Measurements from ENCODE around the gene CNOT6. TPM values are rescaled to one million over a fixed set of nuclear protein-coding genes. Genes with fewer than 3 reads are reported as not detected.

CNOT6 gene
- total RNA-seq, 1 experiment from 2014 or later, result 73.1 TPM

DNA sequence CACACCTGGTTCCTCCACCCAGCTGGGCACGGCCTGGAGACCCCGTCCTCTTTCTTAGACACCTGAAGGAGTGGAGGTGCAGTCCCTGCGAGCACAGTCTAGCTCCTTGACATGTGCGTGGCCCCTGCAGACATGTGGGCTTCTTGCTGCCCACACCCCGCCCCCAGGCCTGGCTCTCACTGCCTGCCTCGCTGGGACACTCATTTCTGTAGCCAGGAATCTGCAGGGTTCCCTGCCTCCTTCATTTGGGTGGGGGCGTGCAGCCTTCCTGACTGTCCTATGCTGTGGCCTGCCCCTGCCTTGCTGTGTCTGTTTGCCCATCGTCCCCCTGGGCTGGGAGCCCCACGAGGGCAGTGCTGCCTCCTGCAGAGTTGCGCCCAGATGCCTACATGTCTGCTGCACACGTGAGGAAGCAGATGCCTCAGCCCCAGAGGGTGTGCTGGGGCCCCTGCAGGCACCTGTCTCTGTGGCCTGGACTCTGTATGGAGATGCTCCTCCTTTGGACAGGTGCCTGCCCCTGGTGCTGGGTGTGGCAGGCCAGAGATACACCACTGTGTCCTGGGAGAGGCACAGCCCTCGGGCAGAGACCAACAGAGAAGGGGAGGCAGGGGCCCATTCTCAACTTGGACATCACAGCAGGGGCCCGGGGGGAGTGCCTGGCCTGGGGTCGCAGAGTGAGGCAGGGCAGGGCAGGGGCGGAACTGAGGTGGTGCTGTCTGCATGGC lies 132.6 kb downstream of the CNOT6 start:
- no peak overlapping the region for H3K4me3 Mint-ChIP-seq (ENCODE audit: unreplicated experiment)
- no TSS peak for BruUV-seq (replicated peaks)
- no peak overlapping the region for H3K27ac Mint-ChIP-seq (ENCODE audit: low read depth, unreplicated experiment)
- H3K4me1 Mint-ChIP-seq (ENCODE audit: insufficient read depth, unreplicated experiment), result no peaks in the 10 kb centered on the region
- ChIA-PET POLR2A (no interaction called here), CTCF (interaction anchor here (1.5 kb wide), 1 partner anchor 15 kb away, joined by 6 read pairs; no protein-coding TSS in a partner anchor)
- TF ChIP-seq CTCF (IDR thresholded peaks at IDR 0.05; ENCODE audit: unreplicated experiment), result no peak
- intact Hi-C loops (cut with micrococcal nuclease), result no loop called here
- no peaks in the 10 kb centered on the region for H3K27me3 Mint-ChIP-seq (ENCODE audit: insufficient read depth, unreplicated experiment)
- H3K9me3 Mint-ChIP-seq (ENCODE audit: unreplicated experiment), result no peaks in the 10 kb centered on the region
- H3K36me3 Mint-ChIP-seq (ENCODE audit: insufficient read depth, unreplicated experiment), result no peaks in the 10 kb centered on the region
- DNase-seq (ENCODE audit: unreplicated experiment), result no peak

- no peak overlapping the region for H3K4me3 Mint-ChIP-seq (ENCODE audit: unreplicated experiment)
- no peak for TF ChIP-seq CTCF (IDR thresholded peaks at IDR 0.05; ENCODE audit: unreplicated experiment)
- no peaks in the 10 kb centered on the region for H3K4me1 Mint-ChIP-seq (ENCODE audit: insufficient read depth, unreplicated experiment)
- H3K9me3 Mint-ChIP-seq (ENCODE audit: unreplicated experiment), result no peaks in the 10 kb centered on the region
- no peak for DNase-seq (ENCODE audit: unreplicated experiment)
- H3K27ac Mint-ChIP-seq (ENCODE audit: low read depth, unreplicated experiment), result no peak overlapping the region
- no TSS peak for BruUV-seq (replicated peaks)
- ChIA-PET POLR2A (no interaction called here), CTCF (no interaction called here)
- H3K36me3 Mint-ChIP-seq (ENCODE audit: insufficient read depth, unreplicated experiment), result no peaks in the 10 kb centered on the region
- intact Hi-C loops (cut with micrococcal nuclease), result no loop called here
- no peaks in the 10 kb centered on the region for H3K27me3 Mint-ChIP-seq (ENCODE audit: insufficient read depth, unreplicated experiment)
Measured at GRCh38 chr5:180627386-180628120, 133.4 kb downstream of the CNOT6 start.

Other genes with a start within 250 kb of the CNOT6 start
- 64.0 and 70.8 TPM in 2 replicates for gene MAPK9, start 202.3 kb upstream of the CNOT6 start, total RNA-seq (2022)
- gene GFPT2, start 141.0 kb upstream of the CNOT6 start, total RNA-seq (2022), result 8.2 and 15.7 TPM in 2 replicates
- gene SCGB3A1, start 97.1 kb downstream of the CNOT6 start, total RNA-seq (2022), result not detected in 2 replicates
- not detected in 2 replicates for gene FLT4, start 155.2 kb downstream of the CNOT6 start, total RNA-seq (2022)
- not detected in 2 replicates for gene OR2Y1, start 245.7 kb downstream of the CNOT6 start, total RNA-seq (2022)